DND-41 (cell line): ENCODE results near the gene PLK1.

Source experiments
- EZH2 ChIP-seq: IDR thresholded peaks from 3 replicates; pipeline ENCODE4 v1.6.1; 2012; ENCODE audit warnings: borderline replicate concordance, low read depth, mild to moderate bottlenecking, moderate library complexity, low read length, inconsistent platforms; ENCODE audit not compliant: severe bottlenecking
- TF ChIP-seq, protein P1 (sequence below): IDR thresholded peaks from 2 replicates; pipeline ENCODE4 v1.5.1; 2012; ENCODE audit warnings: borderline replicate concordance, low read length, moderate library complexity, mild to moderate bottlenecking; ENCODE audit not compliant: poor library complexity, severe bottlenecking; ENCODE audit errors: extremely low read depth

DNA sequence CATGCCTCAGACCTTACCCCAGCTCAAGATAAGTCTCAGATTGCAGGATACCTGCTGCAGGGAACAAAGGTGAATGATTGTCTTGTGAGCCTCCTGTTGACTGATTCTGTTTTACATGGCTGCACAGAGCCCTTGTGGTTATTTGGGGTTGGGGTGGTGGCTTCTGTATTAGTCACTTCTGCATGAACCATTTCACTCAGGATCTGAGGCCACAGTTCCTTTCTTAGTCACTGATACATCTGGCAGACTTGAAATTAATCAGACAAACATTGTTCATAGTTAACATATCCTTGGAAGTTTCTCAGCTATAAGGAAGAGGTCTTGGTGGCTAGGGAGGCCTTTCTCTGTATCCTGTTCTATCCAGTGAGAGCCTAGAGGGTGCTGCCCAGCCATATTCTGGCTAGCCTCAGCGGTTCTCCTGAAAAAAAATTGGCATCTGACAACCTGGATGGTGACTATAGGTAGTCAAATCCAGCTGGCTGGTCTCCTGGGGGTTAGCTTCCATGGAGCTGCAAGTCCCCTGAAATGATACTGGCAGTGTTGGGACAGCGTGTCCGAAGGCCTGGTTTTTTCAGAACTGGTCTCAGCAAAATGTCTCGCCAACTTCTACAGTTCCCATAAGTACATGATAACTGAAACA, 8.4 kb upstream of the PLK1 start:
- TF ChIP-seq, protein P1, sequence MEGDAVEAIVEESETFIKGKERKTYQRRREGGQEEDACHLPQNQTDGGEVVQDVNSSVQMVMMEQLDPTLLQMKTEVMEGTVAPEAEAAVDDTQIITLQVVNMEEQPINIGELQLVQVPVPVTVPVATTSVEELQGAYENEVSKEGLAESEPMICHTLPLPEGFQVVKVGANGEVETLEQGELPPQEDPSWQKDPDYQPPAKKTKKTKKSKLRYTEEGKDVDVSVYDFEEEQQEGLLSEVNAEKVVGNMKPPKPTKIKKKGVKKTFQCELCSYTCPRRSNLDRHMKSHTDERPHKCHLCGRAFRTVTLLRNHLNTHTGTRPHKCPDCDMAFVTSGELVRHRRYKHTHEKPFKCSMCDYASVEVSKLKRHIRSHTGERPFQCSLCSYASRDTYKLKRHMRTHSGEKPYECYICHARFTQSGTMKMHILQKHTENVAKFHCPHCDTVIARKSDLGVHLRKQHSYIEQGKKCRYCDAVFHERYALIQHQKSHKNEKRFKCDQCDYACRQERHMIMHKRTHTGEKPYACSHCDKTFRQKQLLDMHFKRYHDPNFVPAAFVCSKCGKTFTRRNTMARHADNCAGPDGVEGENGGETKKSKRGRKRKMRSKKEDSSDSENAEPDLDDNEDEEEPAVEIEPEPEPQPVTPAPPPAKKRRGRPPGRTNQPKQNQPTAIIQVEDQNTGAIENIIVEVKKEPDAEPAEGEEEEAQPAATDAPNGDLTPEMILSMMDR: no peak
- no peak for TF ChIP-seq EZH2
